GM12878 (cell line): Measurements from ENCODE around the gene RHBDD1. TPM values are rescaled to one million over a fixed set of nuclear protein-coding genes. Genes with fewer than 3 reads are reported as not detected.

Source experiments
- ATAC-seq: fragments of 200-7000 bp; cut with Tn5 transposase; 3 replicates; pipeline ENCODE4 v1.9.1; 2020; ENCODE audit warnings: mild to moderate bottlenecking, moderate library complexity
- BruUV-seq: library from RNA; stranded (reverse); fragments of 400-500 nt; replicated peaks from 2 replicates; lab custom pipeline; 2021; lab: Mats Ljungman, UMichigan
- CTCF ChIA-PET: fragments of 300-600 bp; sonication (Branson Sonifier 250); formaldehyde crosslinking; extraction: SDS; loops from one replicate; lab custom pipeline; 2021; ENCODE audit warnings: inconsistent platforms; lab: Yijun Ruan, JAX
- POLR2A ChIA-PET: fragments of 350-600 bp; formaldehyde crosslinking; extraction: SDS; loops from one replicate; lab custom pipeline; 2021; ENCODE audit warnings: inconsistent platforms; lab: Charles Lee
- RAD21 ChIA-PET: fragments of 300-600 bp; sonication (Branson Sonifier 250); formaldehyde crosslinking; loops from one replicate; lab custom pipeline; 2023; ENCODE audit warnings: antibody characterized with exemption; ENCODE audit not compliant: unreplicated experiment; lab: Charles Lee
- SMC1A ChIA-PET: fragments of 300-600 bp; sonication (Branson Sonifier 250); formaldehyde crosslinking; loops from one replicate; lab custom pipeline; 2023; ENCODE audit not compliant: unreplicated experiment, uncharacterized antibody; lab: Charles Lee
- DNase-seq: peaks from one replicate; pipeline ENCODE4 v3.0.0-alpha.2; 2011; ENCODE audit warnings: low read depth, low spot score
- FAIRE-seq: peaks from 3 replicates; lab custom pipeline; 2011; peaks lifted over from hg19 to GRCh38; lab: Jason Lieb, UNC
- H2AFZ ChIP-seq: 2 replicates; pipeline ENCODE4 v1.6.0; 2011; ENCODE audit warnings: low read depth, low read length, control low read depth; ENCODE audit not compliant: control insufficient read depth
- H3K27ac ChIP-seq: 2 replicates; pipeline ENCODE4 v1.5.1; 2011; ENCODE audit warnings: control low read depth; ENCODE audit not compliant: control insufficient read depth, insufficient read depth
- H3K27me3 ChIP-seq, 2 experiments: replicated peaks in 1 of 2; 2 replicates each; pipeline versions ENCODE4 v1.6.0 to v1.6.1; 2011; ENCODE audit warnings: low read length in 1 of 2; ENCODE audit not compliant: control insufficient read depth in 2 of 2, insufficient read depth in 2 of 2
- H3K36me3 ChIP-seq, 2 experiments: 2 replicates each; pipeline ENCODE4 v1.5.1; 2011; ENCODE audit warnings: low read length in 1 of 2; ENCODE audit not compliant: control insufficient read depth in 2 of 2, insufficient read depth in 2 of 2
- H3K4me1 ChIP-seq: 2 replicates; pipeline ENCODE4 v1.6.1; 2011; ENCODE audit warnings: mild to moderate bottlenecking, low read length, moderate library complexity, mixed read lengths; ENCODE audit not compliant: control insufficient read depth, insufficient read depth
- H3K4me2 ChIP-seq: 2 replicates; pipeline ENCODE4 v1.6.0; 2011; ENCODE audit warnings: control low read depth; ENCODE audit not compliant: control insufficient read depth, insufficient read depth
- H3K4me3 ChIP-seq: fragments of 200-600 bp; sonication (generic); 2 replicates; pipeline ENCODE4 v1.5.1; 2016
- H3K79me2 ChIP-seq: 2 replicates; pipeline ENCODE4 v1.6.0; 2011; ENCODE audit warnings: low read length; ENCODE audit not compliant: control insufficient read depth, insufficient read depth
- H3K9ac ChIP-seq: 2 replicates; pipeline ENCODE4 v1.8.0; 2011; ENCODE audit warnings: low read length, control low read depth, mixed read lengths; ENCODE audit not compliant: control insufficient read depth, insufficient read depth
- H3K9me3 ChIP-seq: replicated peaks from 3 replicates; pipeline ENCODE4 v1.5.1; 2011; ENCODE audit warnings: mild to moderate bottlenecking, low read length; ENCODE audit not compliant: control insufficient read depth, insufficient read depth
- H4K20me1 ChIP-seq: 2 replicates; pipeline ENCODE4 v1.6.0; 2011; ENCODE audit not compliant: control insufficient read depth, insufficient read depth
- EZH2 ChIP-seq: IDR thresholded peaks from 2 replicates; pipeline ENCODE4 v1.6.1; 2012; ENCODE audit warnings: low read depth, mild to moderate bottlenecking, control low read depth, inconsistent platforms, low read length, borderline replicate concordance; ENCODE audit not compliant: control insufficient read depth
- FOXM1 ChIP-seq: IDR thresholded peaks from 2 replicates; pipeline ENCODE4 v1.6.1; 2012; ENCODE audit warnings: low read depth, mild to moderate bottlenecking, inconsistent platforms, low read length, moderate library complexity
- IKZF1 ChIP-seq: fragments of 450-650 bp; conservative IDR thresholded peaks from 2 replicates; pipeline ENCODE4 v1.6.1; 2017; ENCODE audit warnings: antibody characterized with exemption, mild to moderate bottlenecking
- RUNX3 ChIP-seq: IDR thresholded peaks from 2 replicates; pipeline ENCODE4 v1.6.1; 2012; ENCODE audit warnings: low read length, inconsistent platforms
- TCF7 ChIP-seq: IDR thresholded peaks from 2 replicates; pipeline ENCODE4 v1.6.1; 2014; ENCODE audit warnings: antibody characterized with exemption, borderline replicate concordance
- YBX1 ChIP-seq: fragments of 450-650 bp; IDR thresholded peaks from 2 replicates; pipeline ENCODE4 v1.6.1; 2016; ENCODE audit warnings: antibody characterized with exemption
- WGBS: methylation state at CpG from one replicate; pipeline ENCODE4 v1.1.6; 2016; ENCODE audit warnings: low lambda C conversion rate; ENCODE audit not compliant: insufficient replicate concordance, insufficient coverage; ENCODE audit errors: missing lambda C conversion rate; 5-methylcytosine and 5-hydroxymethylcytosine counted together
- in situ Hi-C: fragments of 300-500 bp; cut with MboI; formaldehyde crosslinking; loops from 9 replicates; pipeline ENCODE4 v1.14.3; 2018; ENCODE audit warnings: mixed read lengths
- intact Hi-C: fragments of 100-400 bp; cut with micrococcal nuclease; formaldehyde crosslinking; loops from one replicate; pipeline ENCODE4 v1.14.2; 2022; ENCODE audit not compliant: unreplicated experiment
- polyA plus RNA-seq, 11 experiments: library from polyadenylated mRNA; depleted of rRNA in 4 of 11; unstranded in 6 of 11; stranded (reverse) in 5 of 11; fragments of >200 nt; fragmentation: Nextera tagmentation in 4 of 11; fragmentation: Illumina TruSeq in 1 of 11; extraction: Ambion mirVana in 4 of 11; extraction: Trizol in 1 of 11; gene quantifications; 1 replicate in 1 of 11; 2 replicates in 10 of 11; pipeline versions ENCODE4 v1.2.1 to v1.2.3, GENCODE V29; 2011 to 2016; ENCODE audit warnings: inconsistent platforms in 2 of 11, missing spikeins in 2 of 11, low read depth in 1 of 11
- total RNA-seq, 4 experiments: library from RNA; depleted of rRNA in 3 of 4; stranded (reverse); fragments of >200 nt in 3 of 4; fragmentation: Illumina TruSeq in 1 of 4; extraction: Trizol in 1 of 4; gene quantifications; 2 replicates each; pipeline versions ENCODE4 v1.2.1 to v1.2.3, GENCODE V29; 2013 to 2021

Gene RHBDD1
- total and polyA plus RNA-seq, 10 of the 15 experiments (the other 5 are each of a cell fraction or from before 2014, with no cell fraction given): 7.1 to 36.4 (median 14.7) TPM

- TF ChIP-seq FOXM1 (no peak), RUNX3 (no peak)
Observed at GRCh38 chr2:226791487-226792081, 44.3 kb upstream of the RHBDD1 start (continued).

DNA sequence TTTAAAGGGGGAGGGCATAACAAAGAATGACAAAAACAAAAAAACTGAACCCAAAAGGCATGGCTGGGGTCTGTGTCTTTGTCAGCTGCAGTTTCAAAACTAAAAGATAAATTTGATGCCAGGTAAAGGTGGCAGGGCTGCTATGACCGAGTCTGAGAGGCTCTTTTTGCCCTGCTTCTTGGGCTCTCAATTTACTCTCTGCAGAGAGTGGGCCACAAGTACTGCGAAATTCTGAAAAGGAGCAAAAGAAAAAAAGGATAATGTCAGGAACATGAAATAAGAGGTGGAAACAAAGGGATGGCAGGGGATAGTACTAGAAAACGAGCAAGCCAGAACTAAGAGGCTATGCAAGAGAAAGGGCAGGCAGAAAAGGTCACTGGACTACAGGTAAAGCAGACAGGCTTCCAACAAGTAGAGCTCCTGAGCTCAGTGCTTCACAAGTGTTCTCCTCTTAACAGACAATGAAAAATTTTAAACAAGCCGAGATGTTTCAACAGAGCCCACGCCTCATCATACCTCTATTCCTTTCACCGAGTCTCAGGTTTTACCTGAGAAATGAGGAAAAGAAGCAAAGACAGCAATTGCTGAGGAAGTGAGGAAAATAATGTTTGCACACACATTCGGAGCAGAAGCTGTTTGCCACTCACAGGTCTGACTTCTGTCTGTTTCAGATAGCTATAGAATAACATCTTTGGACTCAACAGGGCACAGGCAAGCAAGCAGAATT, 43.5 kb upstream of the RHBDD1 start:
- POLR2A ChIA-PET: no interaction called here
- in situ Hi-C loops: no loop called here
- BruUV-seq: TSS peak; percentile 66

More for the DNA sequence above, 43.5 kb upstream of the RHBDD1 start:
- DNase-seq: no peak
- FAIRE-seq: peak; percentile 31
- H4K20me1 ChIP-seq: no peaks in the 10 kb centered on the region
- 38% methylated on average over 7 of the region's 7 CpGs for WGBS
- CTCF ChIA-PET: interaction anchor here (0.5 to 2.1 kb wide), 4 partner anchors 10 to 877 kb away, joined by 3 to 11 read pairs (median 4); no protein-coding TSS in a partner anchor
- H2AFZ ChIP-seq: peak overlapping the region; percentile 94
- H3K79me2 ChIP-seq: no peaks in the 10 kb centered on the region
- H3K9ac ChIP-seq: peak overlapping the region; percentile 90
- ATAC-seq: no peak
- H3K36me3 ChIP-seq: no peaks in the 10 kb centered on the region
- intact Hi-C loops: no loop called here
- H3K4me2 ChIP-seq: peak overlapping the region; percentile 88
- SMC1A ChIA-PET: interaction anchor here (0.6 to 5.3 kb wide), 4 partner anchors 10 to 1737 kb away, joined by 3 to 26 read pairs (median 4); no protein-coding TSS in a partner anchor
- RAD21 ChIA-PET: no interaction called here
- H3K4me1 ChIP-seq: peaks cover 6% of the 10 kb centered on the region
- H3K27ac ChIP-seq: peak overlapping the region; percentile 81
- H3K27me3 ChIP-seq: no peaks in the 10 kb centered on the region
- no peak for TF ChIP-seq EZH2
- TF ChIP-seq YBX1: no peak
- no peak for TF ChIP-seq TCF7
- no peak for TF ChIP-seq IKZF1
- no peaks in the 10 kb centered on the region for H3K9me3 ChIP-seq
- peak overlapping the region; percentile 63 for H3K4me3 ChIP-seq
